Adrenal gland (tissue), 5 donors: ENCODE results near the gene EFCAB11.

Source experiments
- CTCF ChIP-seq, 6 experiments: fragments of 450-650 bp in 4 of 6; fragments of 200-600 bp in 2 of 6; sonication (generic) in 1 of 6; IDR thresholded peaks; 1 replicate in 5 of 6; 2 replicates in 1 of 6; pipeline versions ENCODE4 v1.5.1 to v1.8.0; 2016 to 2021; ENCODE audit warnings: antibody characterized with exemption in 6 of 6, mild to moderate bottlenecking in 2 of 6, moderate library complexity in 1 of 6
- POLR2A ChIP-seq, 2 donors: fragments of 450-650 bp; IDR thresholded peaks; one replicate each; pipeline ENCODE4 v1.6.1; 2017; ENCODE audit warnings: antibody characterized with exemption in 2 of 2, mild to moderate bottlenecking in 2 of 2, moderate library complexity in 1 of 2
- donor health status: DM: no; HTN: no; CAD: no.

GRCh38 chr14:89775946-89776345 is 178.6 kb downstream of the EFCAB11 start:
- TF ChIP-seq CTCF (IDR thresholded peaks at IDR 0.05) (no peak), POLR2A (IDR thresholded peaks at IDR 0.05) (no peak)
